Esophagus squamous epithelium (tissue), 4 donors: ENCODE results near the gene ZNF385D.

Experiments used
- CTCF ChIP-seq, 6 experiments: fragments of 450-650 bp in 4 of 6; fragments of 200-600 bp in 2 of 6; sonication (generic) in 2 of 6; IDR thresholded peaks; one replicate each; pipeline ENCODE4 v1.5.1; 2016 to 2019; ENCODE audit warnings: antibody characterized with exemption in 6 of 6, mild to moderate bottlenecking in 4 of 6, moderate library complexity in 4 of 6
- POLR2A ChIP-seq, 4 donors: fragments of 450-650 bp; IDR thresholded peaks; one replicate each; pipeline ENCODE4 v1.6.1; 2017; ENCODE audit warnings: antibody characterized with exemption in 4 of 4, mild to moderate bottlenecking in 4 of 4, moderate library complexity in 3 of 4

GRCh38 chr3:21540265-21540664, 210.7 kb downstream of the ZNF385D start:
- TF ChIP-seq CTCF (IDR thresholded peaks at IDR 0.05) (no peak), POLR2A (IDR thresholded peaks at IDR 0.05) (no peak)
